Measurements from ENCODE around the gene NAP1L4.
"Not testable (repeated sequence)": the region's sequence is repeated elsewhere in the genome, so short reads cannot be mapped to it uniquely, and the experiment has no call there.

The NAP1L4 gene

GRCh38 chr11:2954263-2954662 is 37.9 kb downstream of the NAP1L4 start:
- no peak for DNase-seq

GRCh38 chr11:2952290-2952689 is 39.8 kb downstream of the NAP1L4 start:
- no peak for DNase-seq

- no peak for DNase-seq
These were observed 40.7 kb downstream of the NAP1L4 start for GRCh38 chr11:2951231-2952110.

GRCh38 chr11:2950825-2951224 is 41.3 kb downstream of the NAP1L4 start:
- no peak for DNase-seq

GRCh38 chr11:2949920-2950319 is 42.2 kb downstream of the NAP1L4 start:
- no peak for DNase-seq

- DNase-seq = no peak
These were observed 44.4 kb downstream of the NAP1L4 start for GRCh38 chr11:2947744-2948143.

GRCh38 chr11:2945757-2946287 is 46.3 kb downstream of the NAP1L4 start:
- no peak for DNase-seq

- DNase-seq = peak; percentile 12
These were observed 46.9 kb downstream of the NAP1L4 start for GRCh38 chr11:2945031-2945756.

- no peak for DNase-seq
These were observed 47.6 kb downstream of the NAP1L4 start for GRCh38 chr11:2944530-2944929.

GRCh38 chr11:2943711-2944118 is 48.4 kb downstream of the NAP1L4 start:
- DNase-seq = no peak

- no peak for DNase-seq
These were observed 49.0 kb downstream of the NAP1L4 start for GRCh38 chr11:2942872-2943710.

- DNase-seq = no peak
These were observed 49.7 kb downstream of the NAP1L4 start for GRCh38 chr11:2942447-2942846.

- no peak for DNase-seq
These were observed 51.0 kb downstream of the NAP1L4 start for GRCh38 chr11:2940921-2941821.

GRCh38 chr11:2940147-2940920 is 51.8 kb downstream of the NAP1L4 start:
- DNase-seq = no peak

- not testable (repeated sequence) for DNase-seq
These were observed 53.4 kb downstream of the NAP1L4 start for GRCh38 chr11:2938458-2939418.

GRCh38 chr11:2937641-2938457 is 54.3 kb downstream of the NAP1L4 start:
- not testable (repeated sequence) for DNase-seq

- no peak for DNase-seq
These were observed 57.4 kb downstream of the NAP1L4 start for GRCh38 chr11:2934611-2935239.

- no peak for DNase-seq
These were observed 58.0 kb downstream of the NAP1L4 start for GRCh38 chr11:2934021-2934550.

All from GOT3 (cell line).